ENCODE results near the gene MCC. TPM values are rescaled to one million over a fixed set of nuclear protein-coding genes. Genes with fewer than 3 reads are reported as not detected.

Gene MCC
- 46.1 TPM for total RNA-seq (ENCODE audit: unreplicated experiment)
- long read RNA-seq, partial matches to known transcripts, result 1 of 4 reads
- long read RNA-seq, other reads (novel, unspliced or antisense), result 3 of 4 reads

GRCh38 chr5:113487781-113488644 is at the start of gene MCC:
Gene MCC (minus strand): TSS chr5:113488453.
- Mint-ChIP-seq H3K4me3 (ENCODE audit: unreplicated experiment) (peak within 1 kb of the TSS; percentile 89), H3K36me3 (ENCODE audit: unreplicated experiment) (peaks cover 11% of the 10 kb centered on the region), H3K27me3 (ENCODE audit: unreplicated experiment) (peaks cover 2% of the 10 kb centered on the region), H3K27ac (ENCODE audit: unreplicated experiment) (peak within 1 kb of the TSS; percentile 67), H3K9me3 (ENCODE audit: unreplicated experiment) (peaks cover 5% of the 10 kb centered on the region), H3K4me1 (ENCODE audit: low read depth, unreplicated experiment) (no peaks in the 10 kb centered on the region)
- no peak for TF ChIP-seq CTCF (IDR thresholded peaks at IDR 0.05; ENCODE audit: partially characterized antibody, unreplicated experiment)
- peak; percentile 95 for DNase-seq

- Mint-ChIP-seq H3K9me3 (ENCODE audit: unreplicated experiment) (peaks cover 3% of the 10 kb centered on the region), H3K4me3 (ENCODE audit: unreplicated experiment) (no peak overlapping the region), H3K27me3 (ENCODE audit: unreplicated experiment) (no peaks in the 10 kb centered on the region), H3K36me3 (ENCODE audit: unreplicated experiment) (peaks cover 26% of the 10 kb centered on the region), H3K27ac (ENCODE audit: unreplicated experiment) (no peak overlapping the region), H3K4me1 (ENCODE audit: low read depth, unreplicated experiment) (no peaks in the 10 kb centered on the region)
- no peak for TF ChIP-seq CTCF (IDR thresholded peaks at IDR 0.05; ENCODE audit: partially characterized antibody, unreplicated experiment)
- no peak for DNase-seq
Observed at GRCh38 chr5:113531481-113532159, 43.4 kb upstream of the MCC start.

- no peaks in the 10 kb centered on the region for H3K27me3 Mint-ChIP-seq (ENCODE audit: unreplicated experiment)
- no peak overlapping the region for H3K27ac Mint-ChIP-seq (ENCODE audit: unreplicated experiment)
- H3K4me1 Mint-ChIP-seq (ENCODE audit: low read depth, unreplicated experiment), result no peaks in the 10 kb centered on the region
- no peak for TF ChIP-seq CTCF (IDR thresholded peaks at IDR 0.05; ENCODE audit: partially characterized antibody, unreplicated experiment)
- H3K9me3 Mint-ChIP-seq (ENCODE audit: unreplicated experiment), result peaks cover 3% of the 10 kb centered on the region
- no peak for DNase-seq
- H3K4me3 Mint-ChIP-seq (ENCODE audit: unreplicated experiment), result no peak overlapping the region
- peaks cover 22% of the 10 kb centered on the region for H3K36me3 Mint-ChIP-seq (ENCODE audit: unreplicated experiment)
Observed at GRCh38 chr5:113527746-113528145, 39.5 kb upstream of the MCC start.

- Mint-ChIP-seq H3K36me3 (ENCODE audit: unreplicated experiment) (peaks cover 12% of the 10 kb centered on the region), H3K27me3 (ENCODE audit: unreplicated experiment) (no peaks in the 10 kb centered on the region), H3K4me1 (ENCODE audit: low read depth, unreplicated experiment) (no peaks in the 10 kb centered on the region), H3K27ac (ENCODE audit: unreplicated experiment) (no peak overlapping the region), H3K9me3 (ENCODE audit: unreplicated experiment) (peaks cover 3% of the 10 kb centered on the region), H3K4me3 (ENCODE audit: unreplicated experiment) (no peak overlapping the region)
- no peak for DNase-seq
- no peak for TF ChIP-seq CTCF (IDR thresholded peaks at IDR 0.05; ENCODE audit: partially characterized antibody, unreplicated experiment)
Observed at GRCh38 chr5:113526421-113526820, 38.2 kb upstream of the MCC start.
